ENCODE results near the gene ABCF2.

DNA sequence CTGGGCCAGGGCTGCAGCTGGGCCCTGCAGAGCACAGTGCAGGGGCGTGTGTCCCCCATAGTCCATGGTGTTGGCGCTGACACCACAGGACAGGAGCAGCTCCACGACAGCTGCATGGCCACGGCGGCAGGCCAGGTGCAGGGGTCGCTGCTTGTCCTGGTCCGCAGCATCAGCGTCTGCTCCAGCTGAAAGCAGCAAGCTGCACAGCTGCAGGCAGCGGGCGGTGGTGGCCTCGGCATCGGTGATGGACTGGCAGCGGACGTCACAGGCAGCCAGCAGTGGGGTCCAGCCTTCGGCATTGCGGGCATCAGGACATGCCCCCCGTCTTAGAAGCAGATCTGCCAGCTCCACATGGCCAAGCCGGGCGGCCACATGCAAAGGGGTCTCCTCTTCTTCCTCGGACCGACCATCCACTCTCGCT lies 46.0 kb downstream of the ABCF2 start:
- TF ChIP-seq, protein P1, sequence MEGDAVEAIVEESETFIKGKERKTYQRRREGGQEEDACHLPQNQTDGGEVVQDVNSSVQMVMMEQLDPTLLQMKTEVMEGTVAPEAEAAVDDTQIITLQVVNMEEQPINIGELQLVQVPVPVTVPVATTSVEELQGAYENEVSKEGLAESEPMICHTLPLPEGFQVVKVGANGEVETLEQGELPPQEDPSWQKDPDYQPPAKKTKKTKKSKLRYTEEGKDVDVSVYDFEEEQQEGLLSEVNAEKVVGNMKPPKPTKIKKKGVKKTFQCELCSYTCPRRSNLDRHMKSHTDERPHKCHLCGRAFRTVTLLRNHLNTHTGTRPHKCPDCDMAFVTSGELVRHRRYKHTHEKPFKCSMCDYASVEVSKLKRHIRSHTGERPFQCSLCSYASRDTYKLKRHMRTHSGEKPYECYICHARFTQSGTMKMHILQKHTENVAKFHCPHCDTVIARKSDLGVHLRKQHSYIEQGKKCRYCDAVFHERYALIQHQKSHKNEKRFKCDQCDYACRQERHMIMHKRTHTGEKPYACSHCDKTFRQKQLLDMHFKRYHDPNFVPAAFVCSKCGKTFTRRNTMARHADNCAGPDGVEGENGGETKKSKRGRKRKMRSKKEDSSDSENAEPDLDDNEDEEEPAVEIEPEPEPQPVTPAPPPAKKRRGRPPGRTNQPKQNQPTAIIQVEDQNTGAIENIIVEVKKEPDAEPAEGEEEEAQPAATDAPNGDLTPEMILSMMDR (IDR thresholded peaks at IDR 0.05): no peak
- TF ChIP-seq POLR2A (IDR thresholded peaks at IDR 0.05): no peak
